GM18907 (cell line): ENCODE data around the gene ELAPOR1.
"Not testable (repeated sequence)": the region's sequence is repeated elsewhere in the genome, so short reads cannot be mapped to it uniquely, and the experiment has no call there.

Experiments used
- ATAC-seq: cut with Tn5 transposase; IDR thresholded peaks from one replicate; pipeline ENCODE4 v1.9.1; 2021; ENCODE audit warnings: mild to moderate bottlenecking, moderate library complexity; ENCODE audit not compliant: unreplicated experiment

The ELAPOR1 gene

GRCh38 chr1:109136766-109137165 is 22.9 kb downstream of the ELAPOR1 start:
- no peak for ATAC-seq

GRCh38 chr1:109137958-109138357 is 24.0 kb downstream of the ELAPOR1 start:
- ATAC-seq: no peak

GRCh38 chr1:109138358-109138757 is 24.4 kb downstream of the ELAPOR1 start:
- ATAC-seq: no peak

- no peak for ATAC-seq
Observed at GRCh38 chr1:109140392-109140791, 26.5 kb downstream of the ELAPOR1 start.

GRCh38 chr1:109142260-109142659 is 28.3 kb downstream of the ELAPOR1 start:
- no peak for ATAC-seq

GRCh38 chr1:109142725-109143124 is 28.8 kb downstream of the ELAPOR1 start:
- not testable (repeated sequence) for ATAC-seq

- ATAC-seq: no peak
Observed at GRCh38 chr1:109148987-109149561, 35.2 kb downstream of the ELAPOR1 start.

- no peak for ATAC-seq
Observed at GRCh38 chr1:109149874-109150601, 36.1 kb downstream of the ELAPOR1 start.

- ATAC-seq: no peak
Observed at GRCh38 chr1:109151146-109151990, 37.5 kb downstream of the ELAPOR1 start.

- no peak for ATAC-seq
Observed at GRCh38 chr1:109152196-109152595, 38.3 kb downstream of the ELAPOR1 start.

- no peak for ATAC-seq
Observed at GRCh38 chr1:109156916-109157385, 43.0 kb downstream of the ELAPOR1 start.

- ATAC-seq: no peak
Observed at GRCh38 chr1:109158433-109158832, 44.5 kb downstream of the ELAPOR1 start.

GRCh38 chr1:109159326-109159725 is 45.4 kb downstream of the ELAPOR1 start:
- no peak for ATAC-seq

- no peak for ATAC-seq
Observed at GRCh38 chr1:109160071-109160840, 46.3 kb downstream of the ELAPOR1 start.

- peak; percentile 64 for ATAC-seq
Observed at GRCh38 chr1:109161858-109162606, 48.1 kb downstream of the ELAPOR1 start.

GRCh38 chr1:109162626-109163025 is 48.7 kb downstream of the ELAPOR1 start:
- ATAC-seq: no peak

- no peak for ATAC-seq
Observed at GRCh38 chr1:109163551-109163950, 49.6 kb downstream of the ELAPOR1 start.
